CD4-positive, alpha-beta T cell treated with Interferon alpha-2 for 1 hour (primary cell): ENCODE results near the gene KMT5B.

Source experiments
- DNase-seq, 2 donors: peaks; one replicate each; pipeline ENCODE4 v3.0.0-alpha.2; 2020 to 2022

KMT5B gene

DNA sequence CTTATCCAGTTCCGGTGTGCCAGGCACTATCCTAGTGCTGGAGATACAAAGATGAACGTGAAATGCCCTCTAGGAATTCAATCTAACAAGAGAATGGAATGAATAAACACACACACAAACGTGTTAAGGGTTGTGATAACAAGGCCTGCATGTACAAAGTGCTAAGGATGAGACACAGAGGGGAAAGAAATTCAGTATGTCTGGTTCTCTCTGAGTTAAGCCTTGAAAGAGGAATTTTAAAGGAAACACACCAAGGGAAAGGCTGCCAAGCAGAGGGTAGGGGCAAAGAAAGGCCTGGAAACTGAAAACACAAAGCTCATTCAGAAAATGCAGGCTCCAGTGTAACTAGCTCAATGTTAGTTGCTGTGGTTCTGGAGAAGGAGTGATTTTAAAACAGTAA lies 96.1 kb downstream of the KMT5B start:
- no peak for DNase-seq

DNA sequence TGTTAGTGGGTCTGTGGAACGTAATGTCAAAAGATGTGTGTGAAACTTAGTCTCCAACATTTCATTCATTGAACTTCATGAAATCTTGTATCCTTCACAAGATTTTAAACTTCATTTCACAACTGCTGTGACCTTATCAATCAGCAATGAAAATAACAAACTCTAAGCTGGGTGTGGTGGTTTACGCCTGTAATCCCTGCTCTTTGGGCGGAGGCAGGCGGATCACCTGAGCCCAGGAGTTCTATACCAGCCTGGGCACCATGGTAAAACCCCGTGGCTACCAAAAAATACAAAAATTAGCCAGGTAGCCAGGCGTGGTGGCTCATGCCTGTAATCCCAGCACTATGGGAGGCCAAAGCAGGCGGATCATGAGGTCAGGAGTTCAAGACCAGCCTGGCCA lies 97.0 kb downstream of the KMT5B start:
- DNase-seq, result no peak

DNA sequence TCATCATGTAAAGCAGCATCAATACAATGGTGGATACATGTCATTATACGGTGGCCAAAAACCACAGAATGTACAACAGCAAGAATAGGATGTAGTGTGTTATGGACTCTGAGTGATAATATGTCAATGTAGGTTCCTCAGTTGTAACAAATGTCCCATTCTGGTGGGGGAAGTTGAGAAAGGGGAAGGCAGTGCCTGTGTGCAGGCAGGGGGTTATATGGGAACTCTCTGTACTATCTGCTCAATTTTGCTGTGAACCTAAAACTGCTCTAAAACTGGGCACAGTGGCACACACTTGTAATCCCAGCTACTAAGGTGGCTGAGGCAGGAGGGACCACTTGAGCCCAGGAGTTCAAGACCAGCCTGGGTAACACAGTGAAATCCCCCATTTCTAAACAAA lies 97.8 kb downstream of the KMT5B start:
- no peak for DNase-seq

DNA sequence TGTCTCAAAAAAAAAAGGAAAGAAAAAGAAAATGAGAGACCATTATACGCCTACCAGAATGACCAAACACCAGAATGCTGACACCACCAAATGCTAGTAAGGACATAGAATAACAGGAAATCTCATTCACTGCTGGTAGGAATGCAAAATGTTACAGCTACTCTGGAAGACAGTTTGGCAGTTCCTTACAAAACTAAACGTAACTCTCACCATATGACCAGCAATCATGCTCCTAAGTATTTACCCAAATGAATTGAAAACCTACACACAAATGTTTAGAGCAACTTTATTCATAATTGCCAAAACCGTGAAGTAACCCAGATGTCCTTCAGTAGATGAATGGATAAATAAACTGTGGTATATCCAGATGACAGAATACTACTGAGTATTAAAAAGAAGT lies 99.1 kb downstream of the KMT5B start:
- no peak for DNase-seq

DNA sequence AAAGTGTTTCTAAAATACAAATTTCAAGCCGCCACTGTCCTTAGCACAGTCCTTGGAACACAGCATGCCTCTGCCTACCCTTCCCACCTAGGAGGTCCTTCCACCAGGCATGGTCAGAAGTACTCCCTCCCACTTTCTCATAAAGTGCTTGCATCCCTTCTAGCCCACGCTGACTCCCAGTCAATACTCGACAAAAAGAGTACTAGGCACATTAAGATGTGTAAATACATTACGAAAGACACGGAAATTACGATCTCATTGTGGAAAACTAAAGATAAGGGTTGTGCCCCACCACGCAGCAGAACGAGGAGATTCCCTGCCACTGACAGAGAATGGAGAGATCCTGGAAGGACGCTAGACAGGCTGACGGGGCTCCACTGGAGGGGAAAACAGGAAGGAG lies 105.4 kb downstream of the KMT5B start:
- no peak for DNase-seq

DNA sequence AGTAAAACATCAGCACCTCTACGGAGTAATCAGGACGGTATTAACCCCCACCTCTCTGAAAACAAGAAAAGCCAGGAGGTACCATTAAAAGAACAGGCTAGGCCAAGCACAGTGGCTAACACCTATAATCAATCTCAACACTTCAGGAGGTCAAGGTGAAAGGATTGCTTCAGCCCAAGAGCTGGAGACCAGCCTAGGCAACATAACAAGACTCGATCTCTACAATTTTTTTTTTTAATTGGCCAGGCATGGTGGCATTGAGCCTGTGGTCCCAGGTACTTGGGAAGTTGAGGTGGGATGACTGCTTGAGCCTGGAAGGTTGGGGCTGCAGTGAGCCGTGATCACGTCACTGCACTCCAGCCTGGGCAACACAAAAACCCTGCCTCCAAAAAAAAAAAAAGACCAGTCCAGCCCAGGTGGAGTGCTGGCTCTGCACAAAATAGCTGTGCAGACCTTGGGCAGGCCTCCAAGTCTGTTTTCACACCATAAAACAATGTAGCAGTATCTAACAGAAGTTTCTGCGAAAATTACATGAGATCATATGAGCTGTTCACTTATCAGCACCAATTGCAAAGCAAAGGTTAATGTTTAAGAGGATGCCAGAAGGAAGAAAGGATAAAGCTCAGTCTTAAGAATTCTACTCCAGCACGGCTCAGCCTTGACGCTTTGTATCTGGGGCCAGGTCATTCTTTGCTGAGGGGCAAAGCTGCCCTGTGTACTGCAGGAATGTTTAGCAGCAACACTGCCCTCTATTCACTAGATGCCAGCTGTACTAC lies 106.7 kb downstream of the KMT5B start:
- no peak for DNase-seq
